Right kidney (tissue), 1 donor: ENCODE results near the gene PIP5K1C.
"Not testable (repeated sequence)": the region's sequence is repeated elsewhere in the genome, so short reads cannot be mapped to it uniquely, and the experiment has no call there.

ENCODE experiments used
- DNase-seq: peaks from one replicate; pipeline ENCODE4 v3.0.0-alpha.2; 2016

Gene PIP5K1C

DNA sequence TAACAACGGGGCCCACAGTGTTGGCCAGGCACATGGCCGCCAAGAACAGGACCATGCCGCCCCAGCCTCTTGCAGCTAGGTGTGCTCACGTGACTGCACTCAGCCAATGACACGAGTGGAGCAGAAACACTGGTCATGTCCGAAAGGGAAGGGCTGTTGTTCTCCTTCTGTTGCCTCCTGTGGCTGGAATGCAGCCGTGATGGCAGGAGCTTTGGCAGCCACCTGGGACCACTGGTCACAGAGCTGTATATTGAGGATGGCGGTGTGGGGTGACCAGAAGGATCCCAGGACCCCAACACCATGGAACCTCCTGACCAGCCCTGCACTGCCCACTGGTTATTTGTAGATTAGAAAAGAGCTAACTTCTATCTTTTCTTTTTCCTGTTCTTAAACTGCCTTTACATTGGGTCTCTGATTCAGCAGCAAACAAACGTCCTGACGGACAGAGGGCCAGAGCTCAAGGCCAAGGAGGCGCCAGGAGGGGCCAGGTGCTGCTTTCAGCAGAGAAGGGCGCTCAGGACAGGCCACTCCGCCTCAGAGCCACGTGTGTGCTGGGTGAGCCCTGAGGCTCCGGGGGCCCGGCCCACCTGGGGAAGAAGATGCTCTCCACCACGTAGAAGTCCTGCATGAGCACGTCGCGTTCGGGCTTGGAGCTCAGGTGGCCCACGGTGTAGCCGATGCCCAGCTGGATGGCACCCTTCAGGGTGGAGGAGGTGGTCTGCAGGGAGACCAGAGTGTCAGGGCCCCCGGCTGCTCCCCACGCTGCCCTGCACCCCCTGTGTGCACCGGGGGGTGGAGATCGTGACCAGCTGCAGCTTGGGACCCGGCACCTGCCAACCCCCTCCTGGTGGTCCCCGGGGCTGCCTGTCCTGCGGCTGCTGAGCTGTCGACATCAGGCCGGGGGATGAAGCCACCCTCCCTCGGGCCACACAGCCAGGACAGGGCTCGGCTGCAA lies 38.7 kb downstream of the PIP5K1C start:
- DNase-seq = no peak

DNA sequence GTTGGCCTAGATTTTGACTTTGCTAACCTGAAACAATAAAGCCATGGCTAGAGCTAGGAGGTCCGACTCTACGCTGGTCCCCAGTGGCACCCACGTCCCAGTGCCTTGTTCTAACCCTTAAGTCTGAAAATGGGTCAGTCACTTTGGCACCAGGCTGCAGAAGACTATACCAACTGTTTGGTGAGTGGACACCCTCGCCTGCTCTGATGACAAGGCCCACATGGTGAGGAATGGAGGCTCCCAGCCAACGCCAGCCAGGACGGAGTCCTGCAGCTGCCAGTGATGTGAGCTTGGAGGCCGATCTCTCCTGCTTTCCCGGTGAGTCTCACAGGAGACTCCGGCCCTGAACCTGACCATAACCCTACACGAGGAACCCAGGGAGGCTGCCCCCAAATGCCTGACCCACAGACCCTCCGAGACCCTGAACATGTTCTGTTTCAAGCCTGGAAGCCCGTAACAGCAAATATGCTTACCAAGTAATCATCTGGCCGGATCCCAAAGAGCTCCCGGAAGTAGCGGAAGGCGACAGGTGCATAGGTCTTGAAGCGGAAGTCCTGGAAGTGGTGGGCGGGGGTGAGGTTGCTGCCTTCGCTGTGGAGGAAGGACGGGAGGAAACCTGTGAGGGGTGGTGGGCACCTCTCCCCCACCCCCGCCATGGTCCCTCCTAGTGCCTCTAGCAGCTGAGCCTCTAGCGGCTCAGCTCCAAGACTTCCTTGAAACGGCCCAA lies 39.6 kb downstream of the PIP5K1C start:
- no peak for DNase-seq

DNA sequence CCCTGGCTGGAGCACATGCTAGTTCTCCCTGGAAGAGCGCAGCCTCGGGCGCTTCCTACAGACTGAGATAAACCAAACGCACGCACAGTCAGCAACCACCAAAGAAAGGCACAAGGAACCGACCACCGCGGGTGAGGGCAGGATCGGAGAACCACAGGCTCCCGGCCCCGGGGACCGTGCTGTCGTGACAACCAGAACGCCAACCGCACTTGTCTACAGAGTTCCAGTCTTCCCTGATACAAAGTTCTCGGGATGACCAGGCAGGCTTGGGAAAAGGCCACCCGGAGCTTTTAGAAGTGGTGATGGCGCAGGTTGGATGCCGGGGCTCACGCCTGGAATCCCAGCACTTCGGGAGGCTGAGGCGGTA lies 40.5 kb downstream of the PIP5K1C start:
- DNase-seq = no peak

DNA sequence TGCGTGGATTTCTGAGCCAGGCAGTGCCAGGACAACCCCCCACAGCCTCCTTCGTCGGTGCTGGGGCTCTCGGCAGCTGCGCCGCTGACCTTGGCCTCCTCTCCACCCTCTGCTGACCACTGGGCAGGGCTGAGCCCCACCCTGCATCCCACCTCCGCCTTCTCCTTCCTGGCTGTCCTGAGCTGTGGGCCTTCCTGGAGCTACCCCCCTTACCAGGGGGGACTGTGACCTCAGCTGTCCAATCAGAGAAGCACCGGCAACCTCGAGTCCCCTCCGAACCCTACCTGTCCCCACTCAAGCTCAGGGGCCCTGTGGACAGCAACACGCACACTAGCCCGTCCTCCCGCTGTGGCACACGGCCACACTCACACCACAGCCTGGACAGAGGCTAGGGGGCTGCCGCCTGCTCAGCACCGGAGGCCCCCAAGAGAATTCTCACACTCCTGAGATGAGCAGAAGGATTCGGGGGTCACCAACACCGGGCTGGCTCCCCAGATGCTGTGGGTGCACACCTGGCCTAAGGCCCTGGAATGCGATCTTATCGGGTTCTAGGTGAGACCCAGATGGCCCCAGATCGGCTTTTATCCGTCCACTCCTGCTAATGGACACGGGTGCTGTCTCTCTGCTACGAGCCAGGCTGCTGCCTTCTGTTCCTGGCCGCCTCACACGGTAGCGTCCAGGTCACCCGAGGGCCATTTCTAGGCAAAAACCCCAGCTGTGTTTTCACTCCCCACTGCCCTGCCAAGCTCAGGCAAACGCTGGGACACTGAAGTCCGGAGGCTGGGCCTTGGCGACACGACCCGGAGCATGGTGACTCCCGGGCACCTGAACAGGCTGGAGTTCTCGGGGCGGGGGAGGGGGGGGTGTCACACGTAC lies 41.2 kb downstream of the PIP5K1C start:
- no peak for DNase-seq

DNA sequence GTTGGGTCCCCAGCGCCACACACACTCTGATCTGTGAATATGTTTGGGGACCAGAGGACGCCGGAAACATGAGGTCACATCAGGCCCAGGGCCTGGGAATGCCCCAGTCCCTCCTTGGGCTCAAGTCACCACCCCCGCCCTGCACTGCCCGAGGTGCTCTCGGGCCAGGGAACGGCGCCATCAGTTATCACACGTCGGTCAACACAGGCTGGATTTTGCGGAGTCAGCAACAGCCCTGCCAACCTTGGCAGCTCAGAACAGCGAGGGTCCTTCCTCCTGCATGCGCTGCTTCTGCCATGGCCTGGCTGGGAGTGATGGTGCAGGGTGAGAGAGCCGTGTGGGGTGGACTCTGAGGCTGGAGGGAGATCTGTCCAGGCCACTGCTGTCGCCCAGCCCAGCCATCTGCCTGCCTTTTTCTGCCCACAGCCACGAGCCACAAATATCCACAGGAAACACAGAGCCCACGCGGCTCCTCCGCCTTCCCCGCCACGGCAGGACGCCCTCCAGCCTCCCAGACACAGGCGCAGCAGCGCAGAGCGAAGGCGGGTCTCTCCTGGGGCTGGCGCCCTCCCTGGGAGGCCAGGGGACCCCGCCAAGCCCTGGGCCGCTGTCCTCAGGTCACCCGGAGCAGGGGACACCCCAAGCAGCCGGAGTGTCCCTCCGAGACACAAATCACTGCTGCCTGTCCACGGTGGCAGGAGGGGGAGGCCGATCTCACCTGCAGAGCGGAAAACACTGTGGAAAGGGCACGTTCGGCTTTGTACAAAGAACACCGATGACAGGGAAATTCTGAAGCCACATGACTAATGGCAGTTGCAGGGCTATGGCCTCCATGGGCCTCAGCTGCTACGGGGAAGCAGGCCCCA lies 42.0 kb downstream of the PIP5K1C start:
- DNase-seq = no peak

DNA sequence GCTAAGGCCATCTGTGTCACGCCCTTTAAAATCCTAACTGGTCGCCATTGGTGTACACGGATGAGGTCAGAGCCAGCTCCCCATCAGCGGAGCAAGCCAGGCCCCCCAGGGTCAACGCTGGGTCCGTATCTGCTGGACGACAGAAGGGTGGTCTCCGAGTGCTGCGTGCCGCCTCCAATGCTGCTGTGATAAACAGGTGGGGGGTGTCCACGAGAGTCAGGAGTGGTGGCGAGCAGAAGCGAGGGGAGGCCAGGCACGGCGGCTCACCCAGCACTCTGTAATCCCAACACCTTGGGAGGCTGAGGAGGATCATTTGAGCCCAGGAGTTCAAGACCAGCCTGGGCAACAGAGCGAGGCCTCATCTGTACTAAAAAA lies 42.9 kb downstream of the PIP5K1C start:
- DNase-seq = no peak

DNA sequence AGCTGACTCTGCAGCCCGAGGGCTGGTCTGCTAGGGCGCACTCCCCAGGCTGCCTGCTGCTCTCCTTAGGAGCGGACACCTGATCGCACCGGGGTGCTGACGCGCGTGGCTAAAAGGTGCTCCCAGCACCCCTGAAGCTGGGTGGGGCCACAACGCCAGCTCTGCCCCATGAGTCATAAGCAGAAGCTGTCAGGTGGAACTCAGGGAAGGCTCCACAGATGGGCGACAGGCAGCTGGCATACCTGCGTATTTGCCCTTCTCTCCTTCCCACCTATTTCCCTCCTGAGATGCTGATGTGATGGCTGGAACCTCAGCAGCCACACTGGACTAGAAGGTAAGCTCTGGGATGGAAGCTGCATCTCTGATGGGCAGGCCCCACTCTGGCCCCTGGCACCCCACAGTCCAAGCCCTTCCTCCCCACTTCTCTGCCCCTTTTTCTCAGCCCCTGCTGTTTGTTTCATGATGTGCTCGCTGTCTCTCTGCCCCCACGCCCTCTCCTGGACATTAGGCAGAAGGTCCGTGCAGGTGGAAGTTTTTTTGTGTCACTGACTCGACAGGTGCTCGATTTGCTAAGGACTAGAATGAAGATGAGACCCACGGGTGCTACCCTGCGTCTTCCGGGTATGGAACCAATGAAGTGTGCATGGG lies 43.4 kb downstream of the PIP5K1C start:
- no peak for DNase-seq

DNA sequence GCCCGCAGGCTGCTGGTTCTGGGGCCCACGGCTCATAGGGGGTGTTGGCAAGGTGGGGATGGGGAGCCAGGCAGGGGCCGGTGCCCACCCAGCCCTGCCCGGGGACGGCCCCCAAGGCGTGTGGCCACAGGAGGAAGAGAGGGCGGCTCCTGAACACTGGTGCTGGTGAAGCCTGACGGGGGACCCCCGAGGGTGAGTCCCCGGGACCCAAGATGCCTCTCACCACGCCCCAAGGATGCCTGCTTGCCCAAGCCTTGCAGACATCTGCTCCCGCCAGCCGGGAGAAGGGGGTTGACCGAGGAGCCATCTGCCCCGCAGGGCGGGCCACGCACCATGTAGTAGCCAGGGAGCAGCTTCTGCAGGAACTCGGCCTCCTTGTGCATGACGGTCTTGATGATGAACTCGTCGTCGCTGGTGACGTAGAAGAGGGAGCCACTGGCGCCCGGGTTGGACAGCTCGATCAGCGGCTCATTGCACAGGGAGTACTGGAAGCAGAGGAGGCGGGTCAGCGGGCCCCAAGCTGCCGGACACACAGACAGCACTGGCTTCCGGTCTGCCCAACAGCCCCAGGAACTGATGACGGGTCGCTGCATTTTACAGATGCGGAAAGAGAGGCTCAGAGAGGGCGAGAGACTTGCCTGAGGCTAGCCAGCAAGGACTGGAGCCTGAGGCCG lies 44.1 kb downstream of the PIP5K1C start:
- no peak for DNase-seq

DNA sequence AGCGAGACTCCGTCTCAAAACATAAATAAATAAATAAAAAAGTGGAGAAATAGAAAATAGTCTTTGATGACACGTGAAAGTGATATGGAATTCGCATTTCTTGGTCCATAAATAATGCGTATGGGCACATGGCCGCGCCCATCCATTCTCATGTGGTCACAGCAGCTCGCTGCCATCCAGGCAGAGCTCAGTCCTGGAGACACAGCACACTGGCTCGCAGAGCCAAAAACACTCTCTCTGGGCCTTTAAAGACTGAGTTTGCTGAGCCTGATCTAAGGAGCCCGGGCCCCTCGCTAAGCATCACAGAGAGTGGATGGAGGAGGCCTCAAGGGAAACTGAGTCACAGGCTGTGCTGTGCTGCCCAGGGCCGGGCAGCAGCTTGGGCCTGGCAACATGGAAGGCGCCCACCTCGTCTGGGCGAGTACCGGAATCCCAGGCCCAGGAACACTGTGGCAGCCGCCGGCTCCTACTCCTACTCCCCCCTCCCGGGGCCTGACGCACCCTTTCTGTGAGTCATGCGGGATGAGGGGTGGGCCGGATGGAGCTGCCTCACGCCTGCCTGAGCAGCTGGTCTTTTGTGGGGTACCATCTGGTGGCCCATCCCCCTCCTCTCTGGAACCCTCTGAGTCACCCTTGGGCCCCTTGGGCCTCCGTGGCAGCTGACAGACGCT lies 44.7 kb downstream of the PIP5K1C start:
- no peak for DNase-seq

DNA sequence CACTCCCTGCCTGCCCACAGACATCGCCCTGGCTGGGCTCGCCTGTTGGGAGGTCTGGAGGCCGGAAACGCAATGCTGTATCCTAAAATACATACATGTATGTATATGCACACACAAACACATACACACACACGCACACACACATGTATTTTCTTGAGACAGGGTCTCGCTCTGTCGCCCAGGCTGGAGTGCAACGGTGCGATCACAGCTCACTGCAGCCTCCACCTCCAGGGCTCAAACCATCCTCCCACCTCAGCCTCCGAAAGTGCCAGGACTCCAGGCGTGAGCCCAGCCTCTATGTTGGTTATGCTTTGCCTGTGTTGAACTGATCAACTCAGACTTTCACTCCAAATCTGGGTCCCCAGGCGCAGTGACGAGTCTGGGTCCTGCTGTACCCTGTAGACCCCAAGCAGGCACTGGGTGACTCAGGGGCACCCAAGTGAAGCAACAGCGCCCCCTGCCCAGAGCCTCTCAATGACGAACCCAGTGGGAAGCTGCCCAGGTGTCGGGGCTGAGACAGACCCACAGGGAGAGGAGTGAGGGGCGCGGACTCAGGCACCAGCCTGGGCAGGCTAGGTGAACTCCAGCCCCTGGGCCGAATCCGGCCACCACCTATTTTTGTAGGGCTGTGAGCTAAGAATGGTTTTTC lies 46.3 kb downstream of the PIP5K1C start:
- DNase-seq = no peak

DNA sequence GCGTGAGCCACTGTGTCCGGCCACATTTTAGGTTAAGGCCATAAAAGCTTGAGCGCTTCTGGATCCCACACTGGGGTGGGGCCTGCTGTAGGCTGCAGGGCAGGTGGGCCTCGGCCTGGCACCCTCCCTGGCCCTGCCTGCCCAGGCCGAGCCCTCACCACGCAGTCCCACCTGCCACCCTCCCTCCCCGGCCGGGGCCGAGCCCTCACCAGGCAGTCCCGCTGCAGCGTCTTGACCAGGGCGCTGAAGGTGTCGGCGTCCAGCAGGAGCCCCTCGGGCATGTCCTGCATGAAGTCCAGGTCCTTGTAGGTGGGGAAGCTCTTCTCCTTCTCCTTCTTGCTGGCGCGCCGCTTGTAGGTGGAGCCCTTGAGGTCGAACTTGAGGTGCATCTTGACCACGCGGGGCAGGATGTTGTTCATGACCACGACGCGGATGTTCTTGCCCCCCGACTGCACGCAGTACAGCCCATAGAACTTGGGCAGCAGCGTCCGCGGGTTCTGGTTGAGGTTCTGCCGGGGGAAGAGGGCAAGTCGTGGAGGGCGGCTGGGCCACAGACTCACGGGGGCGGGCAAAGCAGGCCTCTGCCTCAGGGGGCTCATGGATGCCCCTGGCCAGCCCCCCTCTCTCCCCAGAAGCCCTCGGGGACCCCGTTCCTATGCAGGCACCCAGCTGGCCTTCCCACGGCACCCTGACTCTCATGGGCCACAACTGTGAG lies 47.0 kb downstream of the PIP5K1C start:
- DNase-seq = no peak

DNA sequence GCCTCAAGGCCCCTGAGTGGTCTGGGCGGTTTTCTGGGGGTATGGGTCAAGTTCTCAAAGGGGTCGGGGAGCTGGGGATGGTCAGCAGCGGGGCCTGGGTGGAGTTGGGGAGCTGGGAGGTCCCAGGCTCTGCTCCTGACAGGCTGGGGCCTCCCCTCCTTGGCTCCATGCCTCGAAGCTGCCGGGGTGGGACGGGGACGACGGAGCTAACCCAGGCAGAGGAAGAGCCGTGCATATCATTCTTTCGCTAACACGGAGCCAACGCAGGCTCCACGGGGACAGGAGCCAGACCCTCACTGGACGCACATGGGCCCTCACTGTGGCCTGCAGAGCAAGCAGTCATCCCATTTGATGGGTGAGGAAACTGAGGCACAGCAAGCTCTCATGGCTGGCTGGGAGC lies 47.8 kb downstream of the PIP5K1C start:
- no peak for DNase-seq

DNA sequence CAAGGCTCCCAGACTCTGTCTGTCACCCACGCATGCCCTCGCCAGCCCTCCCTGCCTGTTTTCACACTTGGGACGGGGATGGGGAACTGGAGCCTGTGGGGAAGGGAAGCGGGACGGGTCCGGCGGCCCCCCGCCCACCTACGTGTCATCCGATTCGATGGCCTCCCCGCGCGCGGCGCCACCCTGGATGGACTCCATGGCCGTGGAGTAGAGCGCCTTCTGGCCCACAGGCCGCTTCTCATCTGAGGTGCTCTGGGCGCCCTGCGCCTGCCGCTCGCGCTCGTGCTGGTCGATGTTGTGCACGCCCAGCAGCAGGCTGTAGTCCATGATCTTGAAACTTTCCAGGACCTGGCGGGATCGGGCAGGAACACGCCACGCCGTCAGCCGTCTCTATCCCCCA lies 48.6 kb downstream of the PIP5K1C start:
- no peak for DNase-seq

DNA sequence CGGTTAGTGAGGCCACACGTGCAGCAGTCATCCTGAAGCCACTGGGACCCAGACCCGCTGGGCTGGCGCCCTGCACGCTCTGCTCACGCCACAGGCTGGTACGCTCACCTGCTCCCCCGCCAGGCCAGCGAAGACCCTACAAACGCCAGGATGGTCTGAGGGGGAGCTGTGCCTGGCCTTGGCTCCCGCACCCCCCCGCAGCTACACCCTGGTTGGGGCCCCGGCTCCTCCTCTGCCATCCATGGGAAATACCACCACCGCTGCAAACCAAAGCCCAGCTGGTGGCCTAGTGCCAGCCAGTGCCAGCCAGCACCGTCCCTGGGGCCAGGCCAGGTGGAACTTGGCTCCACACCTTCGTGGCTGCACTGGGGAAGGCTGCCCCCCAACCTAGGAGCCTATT lies 50.4 kb downstream of the PIP5K1C start:
- DNase-seq = no peak

DNA sequence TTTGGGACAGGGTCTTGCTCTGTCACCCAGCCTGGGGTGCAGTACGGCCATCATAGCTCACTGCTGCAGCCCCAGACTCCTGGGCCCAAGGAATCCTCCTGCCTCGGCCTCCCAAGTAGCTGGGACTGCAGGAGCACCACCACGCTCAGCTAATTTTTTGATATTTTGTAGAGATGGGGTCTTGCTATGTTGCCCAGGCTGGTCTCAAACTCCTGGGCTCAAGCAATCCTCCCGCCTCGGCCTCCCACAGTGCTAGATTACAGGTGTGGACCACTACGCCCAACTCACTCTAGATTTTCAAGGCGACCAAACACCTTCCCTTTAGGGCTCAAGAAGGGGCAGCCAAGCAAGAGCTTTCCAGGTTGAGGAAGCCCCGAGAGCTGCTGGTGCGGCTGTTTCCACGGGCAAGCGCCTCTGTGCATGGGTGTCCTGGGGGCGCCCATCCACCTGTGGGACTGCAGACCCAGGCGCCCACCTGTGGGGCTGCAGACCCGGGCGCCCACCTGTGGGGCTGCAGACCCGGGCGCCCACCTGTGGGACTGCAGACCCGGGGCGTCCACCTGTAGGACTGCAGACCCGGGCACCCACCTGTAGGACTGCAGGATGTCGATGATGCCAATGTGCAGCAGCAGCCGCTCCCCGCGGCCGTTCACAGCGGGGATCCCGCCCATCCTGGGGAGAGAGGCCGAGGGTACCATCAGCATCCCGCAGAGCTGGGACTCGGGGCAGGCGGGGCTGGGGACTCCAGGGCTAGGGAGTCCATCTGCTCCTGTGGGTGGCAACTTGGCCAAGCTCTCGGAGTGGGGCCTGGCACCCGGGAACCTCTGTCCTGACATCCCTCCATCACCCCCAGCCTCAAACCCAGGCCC lies 52.0 kb downstream of the PIP5K1C start:
- no peak for DNase-seq

DNA sequence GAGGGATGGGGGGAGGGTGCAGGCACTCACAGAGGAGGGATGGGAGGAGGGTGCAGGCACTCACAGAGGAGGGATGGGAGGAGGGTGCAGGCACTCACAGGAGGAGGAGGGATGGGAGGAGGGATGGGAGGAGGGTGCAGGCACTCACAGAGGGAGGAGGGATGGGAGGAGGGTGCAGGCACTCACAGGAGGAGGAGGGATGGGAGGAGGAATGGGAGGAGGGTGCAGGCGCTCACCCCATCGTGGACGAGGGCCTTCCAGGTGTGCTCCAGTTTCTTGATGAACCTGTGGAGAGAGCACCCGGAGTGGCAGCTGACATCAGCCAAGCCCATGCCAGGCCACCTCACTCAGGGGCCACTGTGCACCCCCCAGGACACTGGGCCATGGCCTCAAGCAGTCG lies 53.2 kb downstream of the PIP5K1C start:
- DNase-seq = not testable (repeated sequence)

DNA sequence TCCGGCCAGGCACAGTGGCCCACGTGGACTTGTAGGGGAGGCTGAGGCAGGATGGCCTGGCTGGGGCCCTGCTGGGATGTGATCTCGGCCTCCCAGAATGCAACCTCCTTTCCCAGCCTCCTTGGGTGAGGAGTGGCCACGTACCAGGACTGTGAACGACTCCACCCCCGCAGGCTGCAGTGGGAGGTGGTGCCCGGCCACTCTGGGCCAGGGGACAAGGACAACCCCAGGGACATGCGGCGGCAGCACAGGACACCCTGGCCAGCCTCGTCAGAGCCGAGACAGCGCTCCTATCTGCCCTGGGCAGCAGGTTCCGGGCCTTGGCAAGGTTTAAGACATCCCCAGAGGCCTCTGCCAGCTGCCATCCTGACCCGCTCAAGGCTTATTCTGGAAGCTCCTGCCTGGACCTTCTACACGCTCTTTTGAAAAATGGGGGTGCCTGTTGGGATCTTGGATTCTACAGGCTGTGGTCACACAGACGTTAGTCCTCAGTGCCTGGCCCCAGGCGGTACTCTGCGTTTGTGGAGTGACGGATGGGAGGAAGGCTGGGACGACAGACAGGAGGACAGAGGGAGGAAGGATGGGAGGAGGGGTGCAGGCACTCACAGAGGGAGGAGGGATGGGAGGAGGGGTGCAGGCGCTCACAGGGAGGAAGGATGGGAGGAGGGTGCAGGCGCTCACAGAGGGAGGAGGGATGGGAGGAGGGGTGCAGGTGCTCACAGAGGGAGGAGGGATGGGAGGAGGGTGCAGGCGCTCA lies 53.8 kb downstream of the PIP5K1C start:
- no peak for DNase-seq
